Stomach smooth muscle (tissue), 2 donors: ENCODE data around the gene ABCC12.

Experiments
- H3K27ac ChIP-seq: one replicate; pipeline ENCODE4 v1.7.0; 2013; ENCODE audit warnings: mild to moderate bottlenecking, low read length, inconsistent platforms
- H3K27me3 ChIP-seq, 2 donors: one replicate each; pipeline ENCODE4 v1.7.0; 2013; ENCODE audit warnings: low read length in 2 of 2; ENCODE audit not compliant: insufficient read depth in 2 of 2, control insufficient read depth in 1 of 2
- H3K36me3 ChIP-seq, 2 donors: one replicate each; pipeline ENCODE4 v1.7.0; 2013; ENCODE audit warnings: low read length in 2 of 2; ENCODE audit not compliant: control insufficient read depth in 2 of 2, insufficient read depth in 2 of 2
- H3K4me1 ChIP-seq: one replicate; pipeline ENCODE4 v1.7.0; 2013; ENCODE audit warnings: low read length; ENCODE audit not compliant: control insufficient read depth, insufficient read depth
- H3K4me3 ChIP-seq, 2 donors: one replicate each; pipeline ENCODE4 v1.7.0; 2013; ENCODE audit warnings: low read length in 2 of 2
- H3K9ac ChIP-seq, 2 donors: one replicate each; pipeline ENCODE4 v1.7.0; 2013; ENCODE audit warnings: low read length in 2 of 2, mild to moderate bottlenecking in 1 of 2
- H3K9me3 ChIP-seq, 2 donors: one replicate each; pipeline ENCODE4 v1.7.0; 2013; ENCODE audit warnings: low read length in 2 of 2; ENCODE audit not compliant: control insufficient read depth in 2 of 2
- donor health status: healthy.
- donor health status: Pancreatic carcinoma.

The ABCC12 gene

DNA sequence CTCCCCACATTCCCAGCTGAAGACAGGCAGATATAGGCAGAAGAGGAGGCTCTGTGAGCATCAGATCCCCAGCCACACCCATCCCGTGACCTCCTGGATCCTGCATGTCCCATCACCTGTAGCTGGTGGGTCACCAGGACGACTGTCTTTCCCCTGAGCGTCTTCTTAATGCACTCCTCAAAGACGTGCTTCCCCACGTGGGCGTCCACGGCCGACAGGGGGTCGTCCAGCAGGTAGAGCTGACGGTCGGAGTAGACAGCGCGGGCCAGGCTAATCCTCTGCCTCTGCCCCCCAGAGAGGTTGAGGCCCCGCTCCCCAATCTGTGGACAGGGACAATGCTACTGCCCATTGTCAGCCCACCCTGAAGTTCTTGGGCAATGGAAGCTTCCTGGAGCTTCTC lies 40.5 kb downstream of the ABCC12 start:
- H3K27ac ChIP-seq: no peak overlapping the region
- no peaks in the 10 kb centered on the region for H3K9me3 ChIP-seq
- no peaks in the 10 kb centered on the region for H3K36me3 ChIP-seq
- no peak overlapping the region for H3K9ac ChIP-seq
- H3K4me3 ChIP-seq: no peak overlapping the region
- H3K27me3 ChIP-seq: peaks cover 0 to 16% of the 10 kb centered on the region in 2 donors
- H3K4me1 ChIP-seq: no peaks in the 10 kb centered on the region

DNA sequence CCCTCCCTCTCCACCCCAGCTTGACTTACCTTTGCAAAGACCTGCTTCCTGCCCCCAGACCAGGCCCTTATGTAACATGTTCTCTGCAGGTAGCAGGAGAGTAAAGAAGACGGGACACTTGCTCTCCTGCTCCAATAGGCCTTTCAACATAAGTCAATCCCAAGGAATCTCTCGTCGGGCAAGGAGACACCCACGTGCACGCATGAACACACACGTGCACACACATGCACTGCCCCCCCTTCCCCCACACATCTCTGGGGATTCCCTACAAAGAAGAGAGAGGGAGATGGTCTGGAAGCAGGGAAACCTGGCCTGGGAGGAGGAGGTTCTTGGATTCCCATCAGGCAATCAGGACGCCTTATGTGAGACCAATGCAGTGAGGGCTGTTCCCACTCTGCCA lies 41.4 kb downstream of the ABCC12 start:
- Histone ChIP-seq H3K4me3 (no peak overlapping the region), H3K9me3 (no peaks in the 10 kb centered on the region), H3K27me3 (peaks cover 0 to 16% of the 10 kb centered on the region in 2 donors), H3K27ac (no peak overlapping the region), H3K4me1 (no peaks in the 10 kb centered on the region), H3K9ac (no peak overlapping the region), H3K36me3 (no peaks in the 10 kb centered on the region)

DNA sequence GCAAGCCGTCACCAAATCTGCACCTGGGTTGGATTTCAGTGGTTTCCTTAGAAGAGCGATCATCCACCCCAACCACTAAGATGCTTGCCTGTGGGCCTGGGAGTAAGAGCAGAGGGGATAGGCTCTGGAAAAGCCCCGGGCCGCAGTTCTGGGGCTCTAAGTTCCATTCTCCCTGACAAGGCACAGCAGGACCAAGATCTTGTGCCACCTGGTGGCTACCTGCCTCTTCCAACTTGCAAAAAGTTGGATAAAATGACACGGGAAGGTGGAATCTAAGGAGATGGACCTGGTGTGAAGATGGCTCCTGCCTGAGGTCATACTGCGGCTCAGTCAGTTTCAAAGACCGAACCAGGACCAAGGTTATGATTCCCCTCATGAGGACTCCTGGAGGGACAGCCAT lies 42.3 kb downstream of the ABCC12 start:
- Histone ChIP-seq H3K4me3 (no peak overlapping the region), H3K36me3 (no peaks in the 10 kb centered on the region), H3K9ac (no peak overlapping the region), H3K4me1 (no peaks in the 10 kb centered on the region), H3K27me3 (peaks cover 0 to 14% of the 10 kb centered on the region in 2 donors), H3K9me3 (no peaks in the 10 kb centered on the region), H3K27ac (no peak overlapping the region)

DNA sequence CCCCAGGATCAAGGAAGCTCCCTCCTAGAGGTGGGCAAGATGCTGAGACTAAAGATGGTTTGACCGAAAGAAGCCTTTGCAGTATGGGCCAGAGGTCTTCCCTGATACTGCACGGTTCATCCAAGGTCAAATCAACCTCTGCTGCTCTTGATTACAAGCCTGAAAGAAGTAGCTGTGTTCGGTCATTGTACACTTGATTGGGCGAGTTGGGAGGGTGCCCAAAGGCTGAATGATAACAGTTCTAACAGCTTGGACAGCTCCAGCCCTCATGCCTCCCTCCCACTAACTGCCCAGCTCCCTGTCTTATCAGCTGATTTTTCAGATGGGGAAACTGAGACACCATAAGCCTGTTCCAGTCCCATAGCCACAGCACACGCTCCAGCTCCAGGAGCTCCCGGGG lies 42.8 kb downstream of the ABCC12 start:
- Histone ChIP-seq H3K4me3 (no peak overlapping the region), H3K9ac (no peak overlapping the region), H3K27ac (no peak overlapping the region), H3K4me1 (no peaks in the 10 kb centered on the region), H3K36me3 (no peaks in the 10 kb centered on the region), H3K27me3 (peaks cover 0 to 14% of the 10 kb centered on the region in 2 donors), H3K9me3 (no peaks in the 10 kb centered on the region)

DNA sequence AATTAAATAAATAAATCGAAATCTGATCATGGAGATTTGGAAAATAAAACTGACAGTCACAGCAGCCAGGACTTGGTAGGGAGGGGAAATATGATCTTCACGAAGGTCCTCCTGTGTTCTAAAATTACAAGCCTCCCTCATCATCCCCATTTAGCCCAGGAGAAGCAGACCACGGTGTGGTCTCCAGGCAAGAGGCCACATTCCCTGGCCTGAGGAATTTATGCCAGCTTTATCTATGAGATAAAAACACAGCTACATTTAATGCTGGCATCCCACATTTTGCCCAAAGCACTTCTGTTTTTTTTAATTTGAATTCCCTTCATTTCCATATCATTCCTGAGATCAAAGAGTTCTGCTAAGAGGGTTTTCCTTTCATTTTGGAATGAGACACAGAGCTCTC lies 43.2 kb downstream of the ABCC12 start:
- no peaks in the 10 kb centered on the region for H3K4me1 ChIP-seq
- H3K4me3 ChIP-seq: no peak overlapping the region
- peaks cover 0 to 14% of the 10 kb centered on the region in 2 donors for H3K27me3 ChIP-seq
- H3K9me3 ChIP-seq: no peaks in the 10 kb centered on the region
- no peak overlapping the region for H3K27ac ChIP-seq
- no peak overlapping the region for H3K9ac ChIP-seq
- no peaks in the 10 kb centered on the region for H3K36me3 ChIP-seq

DNA sequence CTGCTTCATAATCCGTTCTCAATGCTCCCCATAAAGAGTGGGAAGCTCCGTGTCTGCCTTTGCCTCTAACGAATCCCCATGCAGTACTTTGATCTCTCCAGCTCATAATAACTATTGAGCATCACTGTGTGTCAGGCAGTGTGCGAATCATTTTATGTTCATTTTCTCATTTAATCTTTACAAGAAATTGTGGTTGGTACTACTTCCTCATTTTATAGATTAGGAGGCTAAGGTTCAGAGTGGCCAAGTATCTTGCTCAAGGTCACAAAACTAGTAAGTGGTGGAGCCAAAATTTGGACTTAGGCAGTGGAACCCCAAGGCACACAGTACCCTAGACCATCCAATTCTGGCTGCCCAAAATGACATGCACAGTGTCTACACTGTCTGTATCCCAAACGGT lies 44.8 kb downstream of the ABCC12 start:
- Histone ChIP-seq H3K9ac (no peak overlapping the region), H3K36me3 (no peaks in the 10 kb centered on the region), H3K27me3 (peaks cover 0 to 18% of the 10 kb centered on the region in 2 donors), H3K4me1 (no peaks in the 10 kb centered on the region), H3K4me3 (no peak overlapping the region), H3K27ac (no peak overlapping the region), H3K9me3 (no peaks in the 10 kb centered on the region)

DNA sequence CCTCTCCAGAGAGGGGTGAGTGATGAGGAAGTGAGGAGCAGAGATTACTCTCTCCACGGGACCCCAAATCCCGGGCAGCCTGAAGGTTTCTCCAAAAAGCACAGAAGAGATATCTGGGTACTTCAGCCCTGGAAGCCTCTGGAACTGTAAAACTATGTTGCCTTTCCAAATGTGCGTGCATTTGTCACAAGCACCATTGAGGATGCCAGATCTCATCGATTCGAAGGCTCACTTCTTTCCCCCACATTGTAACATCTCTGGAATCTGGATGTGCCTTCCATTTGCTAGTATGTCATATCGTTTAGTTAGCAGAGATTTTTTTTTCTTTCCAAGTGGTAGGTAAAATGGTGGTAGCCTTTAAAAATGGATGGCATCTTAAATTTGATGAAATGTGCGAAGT lies 45.8 kb downstream of the ABCC12 start:
- Histone ChIP-seq H3K9ac (no peak overlapping the region), H3K27ac (no peak overlapping the region), H3K4me1 (no peaks in the 10 kb centered on the region), H3K36me3 (no peaks in the 10 kb centered on the region), H3K9me3 (no peaks in the 10 kb centered on the region), H3K27me3 (peaks cover 0 to 14% of the 10 kb centered on the region in 2 donors), H3K4me3 (no peak overlapping the region)

DNA sequence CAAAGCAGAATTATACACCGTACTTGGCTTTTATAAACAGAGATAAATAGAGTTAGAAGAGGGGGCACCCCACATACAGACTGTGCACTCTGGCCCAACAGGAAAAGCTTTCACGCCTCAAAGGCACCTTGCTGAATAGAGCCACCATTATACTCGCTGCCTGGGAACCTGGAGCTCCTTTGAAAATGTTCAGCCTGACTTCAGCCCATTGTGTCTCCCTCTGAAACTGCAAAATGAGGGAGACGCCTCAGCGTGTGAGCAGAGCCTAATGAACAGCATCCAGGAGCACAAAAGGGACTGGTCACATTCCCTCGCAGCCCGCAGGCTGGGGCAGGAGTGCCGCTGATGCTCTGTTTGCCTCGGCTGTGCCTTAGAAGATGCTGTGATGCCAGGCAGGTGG lies 46.3 kb downstream of the ABCC12 start:
- no peaks in the 10 kb centered on the region for H3K9me3 ChIP-seq
- no peak overlapping the region for H3K4me3 ChIP-seq
- no peaks in the 10 kb centered on the region for H3K36me3 ChIP-seq
- no peaks in the 10 kb centered on the region for H3K4me1 ChIP-seq
- H3K27me3 ChIP-seq: peaks cover 0 to 14% of the 10 kb centered on the region in 2 donors
- no peak overlapping the region for H3K27ac ChIP-seq
- no peak overlapping the region for H3K9ac ChIP-seq

DNA sequence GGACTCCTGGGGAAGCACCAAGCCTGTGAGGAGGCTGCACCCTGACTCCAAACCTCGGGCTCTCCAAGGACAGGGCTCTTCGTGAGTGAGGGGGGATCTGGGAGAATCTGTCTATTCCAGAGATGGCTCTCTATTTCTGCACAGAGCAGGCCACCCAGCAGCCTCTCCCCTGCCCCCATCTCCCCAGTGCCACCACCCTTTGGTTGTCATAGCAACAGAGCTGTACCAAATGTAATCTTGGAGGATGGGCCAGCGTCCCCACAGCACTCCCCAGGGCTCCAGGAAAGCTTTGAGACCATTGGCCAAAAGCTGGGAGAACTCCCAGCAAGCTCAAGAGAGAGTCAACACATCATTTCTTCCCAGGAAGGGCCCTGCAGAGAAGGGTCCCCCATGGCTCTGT lies 49.3 kb downstream of the ABCC12 start:
- Histone ChIP-seq H3K4me3 (no peak overlapping the region), H3K9me3 (no peaks in the 10 kb centered on the region), H3K4me1 (no peaks in the 10 kb centered on the region), H3K27ac (no peak overlapping the region), H3K27me3 (peaks cover 0 to 9% of the 10 kb centered on the region in 2 donors), H3K9ac (no peak overlapping the region), H3K36me3 (no peaks in the 10 kb centered on the region)
